ENCODE results near the gene DOCK8.
"Not testable (repeated sequence)": the region's sequence is repeated elsewhere in the genome, so short reads cannot be mapped to it uniquely, and the experiment has no call there.

Gene DOCK8
- 357 to 735 (median 532) reads per million in 4 donors for total RNA-seq

- DNase-seq, result peak; percentile 18 to 78 (median 29)
Measured at GRCh38 chr9:214648-215493, at the start of gene DOCK8. Gene DOCK8, plus strand, starts transcription at chr9:214865. Its CDS starts 112 bp downstream, at chr9:214977.

GRCh38 chr9:169757-170156 lies 44.9 kb upstream of the DOCK8 start:
- not testable (repeated sequence) for DNase-seq

GRCh38 chr9:178140-178825 lies 36.4 kb upstream of the DOCK8 start:
- DNase-seq, result peak in 3 of 5 donors; percentile 5 to 15 (median 6)

GRCh38 chr9:178970-179383 lies 35.7 kb upstream of the DOCK8 start, which contains the start of gene ZNG1A:
Gene ZNG1A, minus strand, starts transcription at chr9:179056. Its CDS starts 87 bp downstream, at chr9:178969.
- DNase-seq, result peak in 4 of 5 donors; percentile 71 to 91 (median 77)

GRCh38 chr9:199601-200000 lies 15.1 kb upstream of the DOCK8 start:
- not testable (repeated sequence) for DNase-seq

GRCh38 chr9:206481-206880 lies 8.2 kb upstream of the DOCK8 start:
- no peak for DNase-seq

GRCh38 chr9:209143-209758 lies 5.4 kb upstream of the DOCK8 start:
- DNase-seq, result no peak

- no peak for DNase-seq
Measured at GRCh38 chr9:211036-211435, 3.6 kb upstream of the DOCK8 start.

- DNase-seq, result no peak
Measured at GRCh38 chr9:211557-211956, 3.1 kb upstream of the DOCK8 start.

GRCh38 chr9:212297-212696 lies 2.4 kb upstream of the DOCK8 start:
- DNase-seq, result no peak

GRCh38 chr9:213901-214300 lies 764 bp upstream of the DOCK8 start:
- DNase-seq, result not testable (repeated sequence)

GRCh38 chr9:214351-214647 lies 366 bp upstream of the DOCK8 start:
- DNase-seq, result no peak

GRCh38 chr9:215631-216155 lies 1.0 kb downstream of the DOCK8 start:
- DNase-seq, result no peak

GRCh38 chr9:216866-217265 lies 2.2 kb downstream of the DOCK8 start:
- no peak for DNase-seq

- no peak for DNase-seq
Measured at GRCh38 chr9:217950-218349, 3.3 kb downstream of the DOCK8 start.

GRCh38 chr9:219036-219435 lies 4.4 kb downstream of the DOCK8 start:
- DNase-seq, result not testable (repeated sequence)

- DNase-seq, result no peak
Measured at GRCh38 chr9:219670-220365, 5.2 kb downstream of the DOCK8 start.

- peak in 1 of 5 donors; percentile 62 for DNase-seq
Measured at GRCh38 chr9:221989-222776, 7.5 kb downstream of the DOCK8 start.

GRCh38 chr9:223152-223551 lies 8.5 kb downstream of the DOCK8 start:
- DNase-seq, result no peak

- DNase-seq, result no peak
Measured at GRCh38 chr9:224026-224425, 9.4 kb downstream of the DOCK8 start.

GRCh38 chr9:224582-225520 lies 10.2 kb downstream of the DOCK8 start:
- no peak for DNase-seq
